ENCODE data around the gene TSHR. TPM values are rescaled to one million over a fixed set of nuclear protein-coding genes. Genes with fewer than 3 reads are reported as not detected.

Gene TSHR
- total and polyA plus RNA-seq, 2 experiments from 2014 or later = 0.59 to 0.78 TPM

DNA sequence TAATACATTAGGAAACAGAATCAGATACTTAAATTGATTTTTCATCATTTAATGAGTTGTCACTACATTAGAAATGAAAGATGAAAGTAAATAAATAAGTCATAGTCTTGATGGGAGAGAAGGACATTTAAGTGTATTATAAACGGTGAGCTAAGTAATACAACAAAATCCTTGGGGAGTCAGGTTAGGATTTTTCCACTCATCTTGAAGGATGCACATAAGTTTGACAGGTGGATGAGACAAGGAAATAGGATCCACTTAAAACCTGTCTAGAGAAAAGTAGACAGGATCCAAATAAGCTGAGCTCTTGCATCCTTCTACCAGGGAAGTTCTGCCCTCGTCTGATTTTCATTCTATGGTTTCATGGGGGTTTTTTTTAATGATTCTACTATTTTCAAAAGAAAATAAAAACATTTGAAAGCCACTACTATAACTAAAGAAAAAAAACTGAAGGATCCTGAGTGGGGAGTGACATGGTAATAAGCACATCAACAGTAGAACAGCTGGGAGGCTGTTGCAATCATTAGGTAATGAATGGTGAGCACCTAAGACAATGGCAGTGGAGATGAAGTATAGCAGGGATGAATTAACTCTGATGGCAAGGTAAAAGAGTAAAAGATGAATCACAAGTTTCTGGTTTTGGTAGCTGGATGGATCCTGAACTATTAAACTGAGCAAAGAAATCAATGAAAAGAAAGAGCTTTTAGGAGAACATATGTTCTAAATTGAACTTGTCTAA, 30.9 kb upstream of the TSHR start:
- H3K27me3 Mint-ChIP-seq (ENCODE audit: insufficient read depth, low read depth, poor library complexity) = no peaks in the 10 kb centered on the region
- TF ChIP-seq EZH2 (IDR thresholded peaks at IDR 0.05; ENCODE audit: low read depth, unreplicated experiment) (no peak), JUNB (IDR thresholded peaks at IDR 0.05; ENCODE audit: unreplicated experiment) (no peak), CREB1 (CRISPR knock-in tag; IDR thresholded peaks at IDR 0.05; ENCODE audit: low read depth) (no peak), NANOG (IDR thresholded peaks at IDR 0.05; ENCODE audit: borderline replicate concordance) (no peak)
- H3F3A ChIP-seq (replicated peaks; ENCODE audit: low read depth) = no peaks in the 10 kb centered on the region
- no peak for DNase-seq (ENCODE audit: low spot score)
- H3K9me2 ChIP-seq (ENCODE audit: insufficient read depth) = no peaks in the 10 kb centered on the region
- H3K79me2 ChIP-seq (replicated peaks; ENCODE audit: insufficient read depth) = peaks cover 15% of the 10 kb centered on the region
- no peak overlapping the region for H3K4me3 Mint-ChIP-seq
- H3K9me3 Mint-ChIP-seq = no peaks in the 10 kb centered on the region
- no peak overlapping the region for H3K4me3 ChIP-seq
- ATAC-seq = no peak
- H3K4me1 Mint-ChIP-seq = peaks cover 35% of the 10 kb centered on the region
- no peaks in the 10 kb centered on the region for H3K36me3 ChIP-seq (ENCODE audit: insufficient read depth)
- H3K4me2 ChIP-seq = peak overlapping the region; percentile 7; the same call in 1 of the 2 replicates
- H4K20me1 ChIP-seq (replicated peaks; ENCODE audit: insufficient read depth) = no peaks in the 10 kb centered on the region
- no peaks in the 10 kb centered on the region for H3K27me3 ChIP-seq (ENCODE audit: insufficient read depth)
- peaks cover 3% of the 10 kb centered on the region; the same call in 1 of the 3 replicates for H3K36me3 Mint-ChIP-seq (ENCODE audit: low read depth)
- H3K27ac ChIP-seq (ENCODE audit: low read depth) = no peak overlapping the region
- H3K4me1 ChIP-seq (ENCODE audit: insufficient read depth) = peaks cover 28% of the 10 kb centered on the region
- no peak overlapping the region for H2AFZ ChIP-seq
- H3K27ac Mint-ChIP-seq = peak overlapping the region; percentile 69; the same call in 1 of the 2 replicates

DNA sequence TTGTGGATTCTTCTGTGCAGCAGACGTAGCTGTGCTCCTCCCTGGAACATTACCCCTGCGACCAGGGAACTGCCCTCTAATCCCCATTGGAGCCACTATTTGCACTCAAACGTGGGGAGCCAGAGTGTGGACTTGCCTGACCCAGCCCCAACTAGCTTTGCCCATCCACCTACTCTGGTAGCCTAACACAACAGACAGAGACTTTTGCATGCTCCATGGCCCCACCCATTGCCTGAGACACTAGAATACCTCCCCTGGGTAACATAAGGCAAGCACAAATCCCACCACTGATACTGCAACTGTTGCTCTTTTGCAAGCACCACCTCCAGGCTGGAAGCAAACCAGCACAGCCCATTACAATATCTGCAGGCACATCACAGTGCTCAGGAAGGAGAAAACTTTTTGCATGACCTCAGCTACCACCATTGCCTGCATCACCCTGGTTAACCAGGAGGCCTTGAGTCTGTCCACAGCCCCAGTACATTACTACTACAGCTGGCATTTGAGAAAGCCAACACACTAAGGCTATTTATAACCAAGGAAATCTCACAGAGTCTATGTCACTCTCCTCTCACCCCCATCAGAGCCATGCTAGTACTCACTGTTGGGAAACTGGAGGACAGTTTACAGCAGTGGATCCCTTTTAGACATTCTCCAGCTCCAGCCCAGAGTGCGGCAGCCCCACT, 28.9 kb upstream of the TSHR start:
- no peaks in the 10 kb centered on the region for H3F3A ChIP-seq (replicated peaks; ENCODE audit: low read depth)
- H3K36me3 ChIP-seq (ENCODE audit: insufficient read depth) = no peaks in the 10 kb centered on the region
- no peak for DNase-seq (ENCODE audit: low spot score)
- H3K4me2 ChIP-seq = no peak overlapping the region
- peaks cover 28% of the 10 kb centered on the region for H3K4me1 ChIP-seq (ENCODE audit: insufficient read depth)
- H3K27ac ChIP-seq (ENCODE audit: low read depth) = no peak overlapping the region
- no peak overlapping the region for H3K4me3 Mint-ChIP-seq
- H3K27ac Mint-ChIP-seq = no peak overlapping the region
- peaks cover 16% of the 10 kb centered on the region for H3K79me2 ChIP-seq (replicated peaks; ENCODE audit: insufficient read depth)
- no peaks in the 10 kb centered on the region for H3K9me3 Mint-ChIP-seq
- H4K20me1 ChIP-seq (replicated peaks; ENCODE audit: insufficient read depth) = no peaks in the 10 kb centered on the region
- peaks cover 3% of the 10 kb centered on the region; the same call in 2 of the 3 replicates for H3K36me3 Mint-ChIP-seq (ENCODE audit: low read depth)
- no peak overlapping the region for H3K4me3 ChIP-seq
- no peaks in the 10 kb centered on the region for H3K27me3 Mint-ChIP-seq (ENCODE audit: insufficient read depth, low read depth, poor library complexity)
- H2AFZ ChIP-seq = no peak overlapping the region
- no peaks in the 10 kb centered on the region for H3K9me2 ChIP-seq (ENCODE audit: insufficient read depth)
- H3K4me1 Mint-ChIP-seq = peaks cover 31% of the 10 kb centered on the region
- no peaks in the 10 kb centered on the region for H3K27me3 ChIP-seq (ENCODE audit: insufficient read depth)
- no peak; the same call in 2 of the 3 replicates for ATAC-seq
- TF ChIP-seq ZNF331 (CRISPR knock-in tag; IDR thresholded peaks at IDR 0.05; ENCODE audit: low read depth) (no peak), POLR2AphosphoS5 (IDR thresholded peaks at IDR 0.05; ENCODE audit: low read depth) (no peak), EZH2 (IDR thresholded peaks at IDR 0.05; ENCODE audit: low read depth, unreplicated experiment) (no peak), CREB1 (CRISPR knock-in tag; IDR thresholded peaks at IDR 0.05; ENCODE audit: low read depth) (no peak)
- TF ChIP-seq, protein P1, sequence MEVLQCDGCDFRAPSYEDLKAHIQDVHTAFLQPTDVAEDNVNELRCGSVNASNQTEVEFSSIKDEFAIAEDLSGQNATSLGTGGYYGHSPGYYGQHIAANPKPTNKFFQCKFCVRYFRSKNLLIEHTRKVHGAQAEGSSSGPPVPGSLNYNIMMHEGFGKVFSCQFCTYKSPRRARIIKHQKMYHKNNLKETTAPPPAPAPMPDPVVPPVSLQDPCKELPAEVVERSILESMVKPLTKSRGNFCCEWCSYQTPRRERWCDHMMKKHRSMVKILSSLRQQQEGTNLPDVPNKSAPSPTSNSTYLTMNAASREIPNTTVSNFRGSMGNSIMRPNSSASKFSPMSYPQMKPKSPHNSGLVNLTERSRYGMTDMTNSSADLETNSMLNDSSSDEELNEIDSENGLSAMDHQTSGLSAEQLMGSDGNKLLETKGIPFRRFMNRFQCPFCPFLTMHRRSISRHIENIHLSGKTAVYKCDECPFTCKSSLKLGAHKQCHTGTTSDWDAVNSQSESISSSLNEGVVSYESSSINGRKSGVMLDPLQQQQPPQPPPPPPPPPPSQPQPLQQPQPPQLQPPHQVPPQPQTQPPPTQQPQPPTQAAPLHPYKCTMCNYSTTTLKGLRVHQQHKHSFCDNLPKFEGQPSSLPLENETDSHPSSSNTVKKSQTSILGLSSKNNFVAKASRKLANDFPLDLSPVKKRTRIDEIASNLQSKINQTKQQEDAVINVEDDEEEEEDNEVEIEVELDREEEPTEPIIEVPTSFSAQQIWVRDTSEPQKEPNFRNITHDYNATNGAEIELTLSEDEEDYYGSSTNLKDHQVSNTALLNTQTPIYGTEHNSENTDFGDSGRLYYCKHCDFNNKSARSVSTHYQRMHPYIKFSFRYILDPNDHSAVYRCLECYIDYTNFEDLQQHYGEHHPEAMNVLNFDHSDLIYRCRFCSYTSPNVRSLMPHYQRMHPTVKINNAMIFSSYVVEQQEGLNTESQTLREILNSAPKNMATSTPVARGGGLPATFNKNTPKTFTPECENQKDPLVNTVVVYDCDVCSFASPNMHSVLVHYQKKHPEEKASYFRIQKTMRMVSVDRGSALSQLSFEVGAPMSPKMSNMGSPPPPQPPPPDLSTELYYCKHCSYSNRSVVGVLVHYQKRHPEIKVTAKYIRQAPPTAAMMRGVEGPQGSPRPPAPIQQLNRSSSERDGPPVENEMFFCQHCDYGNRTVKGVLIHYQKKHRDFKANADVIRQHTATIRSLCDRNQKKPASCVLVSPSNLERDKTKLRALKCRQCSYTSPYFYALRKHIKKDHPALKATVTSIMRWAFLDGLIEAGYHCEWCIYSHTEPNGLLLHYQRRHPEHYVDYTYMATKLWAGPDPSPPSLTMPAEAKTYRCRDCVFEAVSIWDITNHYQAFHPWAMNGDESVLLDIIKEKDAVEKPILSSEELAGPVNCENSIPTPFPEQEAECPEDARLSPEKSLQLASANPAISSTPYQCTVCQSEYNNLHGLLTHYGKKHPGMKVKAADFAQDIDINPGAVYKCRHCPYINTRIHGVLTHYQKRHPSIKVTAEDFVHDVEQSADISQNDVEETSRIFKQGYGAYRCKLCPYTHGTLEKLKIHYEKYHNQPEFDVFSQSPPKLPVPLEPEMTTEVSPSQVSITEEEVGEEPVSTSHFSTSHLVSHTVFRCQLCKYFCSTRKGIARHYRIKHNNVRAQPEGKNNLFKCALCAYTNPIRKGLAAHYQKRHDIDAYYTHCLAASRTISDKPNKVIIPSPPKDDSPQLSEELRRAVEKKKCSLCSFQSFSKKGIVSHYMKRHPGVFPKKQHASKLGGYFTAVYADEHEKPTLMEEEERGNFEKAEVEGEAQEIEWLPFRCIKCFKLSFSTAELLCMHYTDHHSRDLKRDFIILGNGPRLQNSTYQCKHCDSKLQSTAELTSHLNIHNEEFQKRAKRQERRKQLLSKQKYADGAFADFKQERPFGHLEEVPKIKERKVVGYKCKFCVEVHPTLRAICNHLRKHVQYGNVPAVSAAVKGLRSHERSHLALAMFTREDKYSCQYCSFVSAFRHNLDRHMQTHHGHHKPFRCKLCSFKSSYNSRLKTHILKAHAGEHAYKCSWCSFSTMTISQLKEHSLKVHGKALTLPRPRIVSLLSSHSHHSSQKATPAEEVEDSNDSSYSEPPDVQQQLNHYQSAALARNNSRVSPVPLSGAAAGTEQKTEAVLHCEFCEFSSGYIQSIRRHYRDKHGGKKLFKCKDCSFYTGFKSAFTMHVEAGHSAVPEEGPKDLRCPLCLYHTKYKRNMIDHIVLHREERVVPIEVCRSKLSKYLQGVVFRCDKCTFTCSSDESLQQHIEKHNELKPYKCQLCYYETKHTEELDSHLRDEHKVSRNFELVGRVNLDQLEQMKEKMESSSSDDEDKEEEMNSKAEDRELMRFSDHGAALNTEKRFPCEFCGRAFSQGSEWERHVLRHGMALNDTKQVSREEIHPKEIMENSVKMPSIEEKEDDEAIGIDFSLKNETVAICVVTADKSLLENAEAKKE (CRISPR knock-in tag; IDR thresholded peaks at IDR 0.05) = no peak
- TF ChIP-seq, protein P2, sequence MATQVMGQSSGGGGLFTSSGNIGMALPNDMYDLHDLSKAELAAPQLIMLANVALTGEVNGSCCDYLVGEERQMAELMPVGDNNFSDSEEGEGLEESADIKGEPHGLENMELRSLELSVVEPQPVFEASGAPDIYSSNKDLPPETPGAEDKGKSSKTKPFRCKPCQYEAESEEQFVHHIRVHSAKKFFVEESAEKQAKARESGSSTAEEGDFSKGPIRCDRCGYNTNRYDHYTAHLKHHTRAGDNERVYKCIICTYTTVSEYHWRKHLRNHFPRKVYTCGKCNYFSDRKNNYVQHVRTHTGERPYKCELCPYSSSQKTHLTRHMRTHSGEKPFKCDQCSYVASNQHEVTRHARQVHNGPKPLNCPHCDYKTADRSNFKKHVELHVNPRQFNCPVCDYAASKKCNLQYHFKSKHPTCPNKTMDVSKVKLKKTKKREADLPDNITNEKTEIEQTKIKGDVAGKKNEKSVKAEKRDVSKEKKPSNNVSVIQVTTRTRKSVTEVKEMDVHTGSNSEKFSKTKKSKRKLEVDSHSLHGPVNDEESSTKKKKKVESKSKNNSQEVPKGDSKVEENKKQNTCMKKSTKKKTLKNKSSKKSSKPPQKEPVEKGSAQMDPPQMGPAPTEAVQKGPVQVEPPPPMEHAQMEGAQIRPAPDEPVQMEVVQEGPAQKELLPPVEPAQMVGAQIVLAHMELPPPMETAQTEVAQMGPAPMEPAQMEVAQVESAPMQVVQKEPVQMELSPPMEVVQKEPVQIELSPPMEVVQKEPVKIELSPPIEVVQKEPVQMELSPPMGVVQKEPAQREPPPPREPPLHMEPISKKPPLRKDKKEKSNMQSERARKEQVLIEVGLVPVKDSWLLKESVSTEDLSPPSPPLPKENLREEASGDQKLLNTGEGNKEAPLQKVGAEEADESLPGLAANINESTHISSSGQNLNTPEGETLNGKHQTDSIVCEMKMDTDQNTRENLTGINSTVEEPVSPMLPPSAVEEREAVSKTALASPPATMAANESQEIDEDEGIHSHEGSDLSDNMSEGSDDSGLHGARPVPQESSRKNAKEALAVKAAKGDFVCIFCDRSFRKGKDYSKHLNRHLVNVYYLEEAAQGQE (IDR thresholded peaks at IDR 0.05; ENCODE audit: unreplicated experiment) = no peak
